ENCODE measurements around the gene NLRP3.

DNA sequence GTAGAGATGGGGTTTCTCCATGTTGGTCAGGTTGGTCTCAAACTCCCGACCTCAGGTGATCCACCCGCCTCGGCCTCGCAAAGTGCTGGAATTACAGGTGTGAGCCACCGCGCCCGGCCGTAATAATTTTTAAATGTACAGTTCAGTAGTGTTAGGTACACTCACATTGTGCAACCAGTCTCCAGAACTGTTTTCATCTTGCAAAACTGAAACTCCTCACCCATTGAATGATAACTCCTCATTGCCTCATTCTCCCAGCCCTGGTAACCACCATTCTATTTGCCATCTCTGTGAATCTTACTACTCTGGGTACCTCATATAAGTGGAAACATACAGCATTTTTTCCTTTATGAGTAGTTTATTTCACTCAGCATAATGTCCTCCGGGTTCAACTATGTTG, 3.4 kb downstream of the NLRP3 start:
- TF ChIP-seq, protein P1, sequence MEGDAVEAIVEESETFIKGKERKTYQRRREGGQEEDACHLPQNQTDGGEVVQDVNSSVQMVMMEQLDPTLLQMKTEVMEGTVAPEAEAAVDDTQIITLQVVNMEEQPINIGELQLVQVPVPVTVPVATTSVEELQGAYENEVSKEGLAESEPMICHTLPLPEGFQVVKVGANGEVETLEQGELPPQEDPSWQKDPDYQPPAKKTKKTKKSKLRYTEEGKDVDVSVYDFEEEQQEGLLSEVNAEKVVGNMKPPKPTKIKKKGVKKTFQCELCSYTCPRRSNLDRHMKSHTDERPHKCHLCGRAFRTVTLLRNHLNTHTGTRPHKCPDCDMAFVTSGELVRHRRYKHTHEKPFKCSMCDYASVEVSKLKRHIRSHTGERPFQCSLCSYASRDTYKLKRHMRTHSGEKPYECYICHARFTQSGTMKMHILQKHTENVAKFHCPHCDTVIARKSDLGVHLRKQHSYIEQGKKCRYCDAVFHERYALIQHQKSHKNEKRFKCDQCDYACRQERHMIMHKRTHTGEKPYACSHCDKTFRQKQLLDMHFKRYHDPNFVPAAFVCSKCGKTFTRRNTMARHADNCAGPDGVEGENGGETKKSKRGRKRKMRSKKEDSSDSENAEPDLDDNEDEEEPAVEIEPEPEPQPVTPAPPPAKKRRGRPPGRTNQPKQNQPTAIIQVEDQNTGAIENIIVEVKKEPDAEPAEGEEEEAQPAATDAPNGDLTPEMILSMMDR (IDR thresholded peaks at IDR 0.05; ENCODE audit: low read depth, low read length, poor library complexity, severe bottlenecking), result no peak
- TF ChIP-seq EZH2phosphoT487 (IDR thresholded peaks at IDR 0.05; ENCODE audit: borderline replicate concordance, low read length), result no peak
